ENCODE measurements around the gene ADD1.
"Not testable (repeated sequence)": the region's sequence is repeated elsewhere in the genome, so short reads cannot be mapped to it uniquely, and the experiment has no call there.

ADD1 gene

GRCh38 chr4:2944586-2945526 lies 101.2 kb downstream of the ADD1 start:
- DNase-seq (ENCODE audit: low read depth): no peak

- DNase-seq (ENCODE audit: low read depth): not testable (repeated sequence)
These were observed 102.3 kb downstream of the ADD1 start for GRCh38 chr4:2945619-2946604.

GRCh38 chr4:2946812-2947600 lies 103.4 kb downstream of the ADD1 start:
- DNase-seq (ENCODE audit: low read depth): no peak

GRCh38 chr4:2947926-2948325 lies 104.3 kb downstream of the ADD1 start:
- DNase-seq (ENCODE audit: low read depth): no peak

- no peak for DNase-seq (ENCODE audit: low read depth)
These were observed 105.5 kb downstream of the ADD1 start for GRCh38 chr4:2948895-2949781.

- no peak for DNase-seq (ENCODE audit: low read depth)
These were observed 106.1 kb downstream of the ADD1 start for GRCh38 chr4:2949782-2950125.

GRCh38 chr4:2950221-2950989 lies 106.8 kb downstream of the ADD1 start:
- no peak for DNase-seq (ENCODE audit: low read depth)

GRCh38 chr4:2953496-2953895 lies 109.9 kb downstream of the ADD1 start:
- no peak for DNase-seq (ENCODE audit: low read depth)

GRCh38 chr4:2954358-2955185 lies 110.9 kb downstream of the ADD1 start:
- peak; percentile 76 for DNase-seq (ENCODE audit: low read depth)

- DNase-seq (ENCODE audit: low read depth): not testable (repeated sequence)
These were observed 111.8 kb downstream of the ADD1 start for GRCh38 chr4:2955186-2956044.

- DNase-seq (ENCODE audit: low read depth): no peak
These were observed 114.8 kb downstream of the ADD1 start for GRCh38 chr4:2958446-2958845.

- not testable (repeated sequence) for DNase-seq (ENCODE audit: low read depth)
These were observed 116.8 kb downstream of the ADD1 start for GRCh38 chr4:2960450-2960849.

GRCh38 chr4:2961421-2961810 lies 117.8 kb downstream of the ADD1 start:
- DNase-seq (ENCODE audit: low read depth): no peak

GRCh38 chr4:2961811-2962441 lies 118.3 kb downstream of the ADD1 start:
- peak; percentile 66 for DNase-seq (ENCODE audit: low read depth)

GRCh38 chr4:2962614-2963174 lies 119.0 kb downstream of the ADD1 start:
- no peak for DNase-seq (ENCODE audit: low read depth)

GRCh38 chr4:2963175-2963965 lies 119.7 kb downstream of the ADD1 start, which contains the start of the genes GRK4 and NOP14:
GRK4 (plus strand) TSS chr4:2963571; CDS start chr4:2964071, 500 bp downstream.
NOP14 (minus strand) TSS chr4:2963406; CDS start chr4:2963319, 87 bp downstream.
- DNase-seq (ENCODE audit: low read depth): peak; percentile 96

Measured in activated T-cell treated with anti-CD3 and anti-CD28 coated beads for 48 hours (primary cell).